ENCODE data around the gene THUMPD3.

Gene THUMPD3

DNA sequence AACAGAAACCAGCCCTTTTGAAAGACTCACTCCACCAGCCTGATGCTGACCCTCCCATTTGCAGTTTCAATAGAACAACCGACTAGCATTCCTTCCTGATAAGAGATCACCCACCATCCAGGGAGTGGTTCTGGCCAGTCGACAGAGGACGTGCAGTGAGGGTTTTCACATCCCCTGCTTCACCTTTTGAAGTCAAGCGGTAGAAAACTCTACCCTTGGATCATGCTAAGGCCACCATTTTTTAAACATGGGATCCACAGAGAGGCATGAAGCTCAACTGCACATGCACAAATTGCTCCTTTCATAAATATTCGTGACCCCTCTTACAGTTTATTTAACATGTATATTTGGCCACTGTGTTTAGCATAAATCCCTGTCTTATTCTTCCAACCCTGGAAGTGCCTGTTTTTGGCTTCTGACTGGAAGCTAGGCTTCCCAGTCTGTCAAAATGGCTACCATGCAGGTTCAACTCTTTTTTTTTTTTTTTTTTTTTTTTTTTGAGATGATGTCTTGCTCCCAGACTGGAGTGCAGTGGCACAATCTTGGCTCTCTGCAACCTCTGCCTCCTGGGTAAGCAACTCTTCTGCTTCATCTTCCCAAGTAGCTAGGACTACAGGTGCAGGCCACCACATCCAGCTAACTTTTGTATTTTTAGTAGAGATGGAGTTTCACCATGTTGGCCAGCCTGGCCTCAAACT, 1.0 kb upstream of the THUMPD3 start:
- no peak for DNase-seq

DNA sequence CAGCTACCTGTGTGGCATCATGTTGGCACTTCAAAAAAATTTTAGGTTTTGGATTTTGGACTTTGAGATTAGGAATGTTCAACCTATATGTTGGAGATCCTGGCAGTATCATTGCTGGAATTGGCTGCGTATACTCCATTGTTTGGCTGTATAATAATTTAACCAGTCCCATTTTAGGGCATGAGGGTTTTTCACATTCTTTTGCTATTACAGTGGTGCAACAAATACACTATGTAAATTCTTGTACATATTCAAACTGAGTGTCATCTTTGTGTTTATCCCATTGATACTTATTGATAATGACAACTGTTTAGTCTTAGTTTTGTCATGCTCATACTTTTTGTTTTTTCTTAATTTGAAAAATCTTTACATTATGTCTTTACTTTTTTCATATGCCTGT, 6.7 kb downstream of the THUMPD3 start:
- no peak for DNase-seq

DNA sequence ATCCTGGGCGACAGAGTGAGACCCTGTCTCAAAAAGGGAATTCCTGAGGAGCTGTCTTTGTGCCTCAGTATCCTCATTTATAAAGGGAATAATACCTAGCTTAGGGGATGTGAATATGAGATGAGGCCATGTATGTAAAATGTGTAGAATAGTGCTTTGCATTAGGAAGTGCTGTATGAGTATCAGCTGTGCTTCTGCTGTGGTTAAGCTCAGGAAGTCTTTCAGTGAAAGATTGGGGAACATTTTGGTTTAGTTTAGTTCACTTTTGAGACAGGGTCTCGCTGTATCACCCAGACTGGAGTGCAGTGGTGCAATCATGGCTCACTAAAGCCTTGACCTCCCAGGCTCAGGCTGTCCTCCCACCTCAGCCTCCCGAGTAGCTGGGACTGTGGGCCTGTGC, 10.6 kb downstream of the THUMPD3 start:
- no peak for DNase-seq

DNA sequence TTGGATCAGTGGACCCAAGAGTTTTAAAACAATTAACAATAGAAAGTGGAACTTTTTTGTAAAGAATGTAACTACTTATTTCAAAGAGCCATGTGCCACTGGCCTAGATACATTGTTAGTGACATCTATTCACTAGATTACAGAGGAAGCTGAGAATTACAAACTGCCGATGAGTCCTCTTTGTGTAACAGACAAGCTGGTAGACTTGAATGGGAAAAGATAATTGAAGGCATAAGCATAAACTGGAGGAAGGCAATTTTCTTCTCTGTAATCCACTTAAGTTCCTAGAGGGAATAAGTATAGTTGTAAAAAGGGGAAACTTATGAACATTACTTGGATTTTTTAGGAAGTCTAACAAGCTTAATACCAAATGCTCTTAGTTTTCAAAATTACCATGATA, 15.1 kb downstream of the THUMPD3 start:
- DNase-seq = peak; percentile 17

DNA sequence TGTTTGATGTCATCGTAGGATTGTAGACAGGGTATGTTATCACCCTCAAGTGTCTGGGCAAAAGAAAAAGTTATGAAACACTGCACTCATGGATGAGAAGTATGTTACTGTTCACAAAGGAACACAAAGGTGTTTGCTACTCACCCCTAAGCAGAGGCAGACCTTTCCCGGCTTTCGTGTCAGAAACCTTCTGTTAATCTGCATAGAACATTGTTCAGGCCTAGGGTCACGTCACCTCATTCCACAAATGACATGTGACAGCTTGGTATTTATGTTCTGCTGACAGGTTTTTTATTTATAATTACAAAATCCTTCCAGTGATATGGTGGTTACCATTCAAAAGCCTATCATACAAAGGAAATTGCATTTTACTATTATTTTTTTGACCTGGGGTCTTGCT, 16.5 kb downstream of the THUMPD3 start:
- DNase-seq = no peak

DNA sequence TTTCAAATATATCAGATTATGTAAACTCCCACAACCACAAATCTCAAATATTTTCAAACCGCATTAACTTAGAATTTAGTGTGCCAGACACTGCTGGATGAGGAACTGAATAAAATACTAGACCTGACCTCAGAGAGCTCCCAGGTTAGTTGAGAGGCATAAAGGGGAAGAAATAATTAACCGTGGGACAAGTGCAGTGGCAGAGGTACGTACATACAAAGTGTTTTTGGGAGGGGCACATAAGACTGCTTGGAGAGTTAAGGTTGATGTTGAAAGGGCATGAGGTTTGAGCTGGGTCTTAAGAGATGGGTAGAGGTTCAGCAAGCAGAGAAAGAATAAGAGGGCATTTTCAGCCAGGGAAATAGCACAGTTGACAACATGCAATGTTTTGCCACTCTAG, 17.2 kb downstream of the THUMPD3 start:
- DNase-seq = no peak

DNA sequence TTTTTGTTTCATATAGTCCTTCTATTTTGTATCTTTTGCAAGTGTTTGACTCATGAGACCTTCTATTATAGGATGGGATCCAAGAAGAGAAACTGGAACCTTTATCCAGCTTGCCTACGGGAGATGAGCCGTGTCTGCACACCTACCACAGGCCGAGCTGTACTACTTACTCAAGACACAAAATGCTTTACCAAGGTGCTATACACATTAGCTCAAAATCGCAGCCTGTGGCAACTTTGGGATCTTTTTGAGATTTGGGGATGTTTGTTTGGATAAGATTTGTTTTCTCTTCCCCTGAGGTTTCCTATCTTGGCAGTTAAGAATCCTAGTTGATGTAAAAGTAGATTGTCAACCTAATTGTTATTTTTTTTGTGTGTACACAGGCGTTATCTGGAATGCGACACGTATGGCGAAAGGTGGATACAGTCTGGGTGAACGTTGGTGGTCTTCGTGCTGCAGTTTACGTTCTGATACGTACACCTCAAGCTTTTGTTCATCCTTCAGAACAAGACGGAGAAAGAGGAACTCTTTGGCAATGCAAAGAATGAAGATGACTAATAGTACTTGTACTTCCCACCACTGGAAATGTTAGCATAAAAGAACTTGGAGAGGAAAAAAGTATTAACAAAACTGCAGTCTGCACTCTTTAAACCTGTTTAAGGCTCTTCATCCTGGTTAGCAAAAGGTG, 21.4 kb downstream of the THUMPD3 start:
- DNase-seq = no peak

DNA sequence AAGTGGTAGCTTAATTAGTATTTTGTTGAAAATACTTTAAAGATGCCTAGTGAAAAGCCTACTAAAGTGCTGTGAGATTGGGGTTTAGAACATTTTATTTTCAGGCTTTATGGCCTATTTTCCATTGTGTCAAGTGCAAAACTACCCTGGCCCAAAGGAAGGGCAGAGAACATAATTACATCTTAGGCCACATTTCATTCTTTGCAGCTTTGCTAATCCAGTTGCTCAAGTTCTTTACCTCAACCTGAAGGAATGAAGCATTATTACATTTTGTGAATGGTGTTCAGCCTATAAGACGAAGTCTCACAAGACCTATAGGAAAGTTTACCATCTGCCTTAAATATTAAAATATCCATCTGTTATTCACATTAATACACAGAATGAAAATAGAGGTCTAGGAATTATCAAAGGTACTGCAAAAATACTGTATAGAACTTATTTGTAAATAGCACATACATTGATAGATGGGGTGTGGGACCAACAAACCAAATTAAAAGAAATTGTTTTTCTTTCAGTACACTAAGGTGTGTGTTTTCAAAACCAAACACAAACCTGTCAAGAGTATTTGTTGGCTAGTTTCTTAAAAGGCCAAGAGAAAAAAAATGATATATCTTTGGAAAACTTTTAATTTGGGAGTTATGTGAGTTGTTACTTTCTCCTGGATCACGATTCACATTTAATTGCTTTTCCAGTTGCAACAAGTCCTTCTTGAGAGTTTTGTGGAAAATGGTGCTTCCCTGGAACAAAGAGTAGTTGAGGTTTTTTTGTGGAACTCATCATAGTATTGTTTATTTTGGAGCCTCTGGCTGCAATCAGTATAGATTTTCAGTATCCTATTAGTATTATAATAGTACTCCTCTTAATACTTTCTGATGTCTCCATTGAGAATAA, 22.6 kb downstream of the THUMPD3 start:
- DNase-seq = no peak

DNA sequence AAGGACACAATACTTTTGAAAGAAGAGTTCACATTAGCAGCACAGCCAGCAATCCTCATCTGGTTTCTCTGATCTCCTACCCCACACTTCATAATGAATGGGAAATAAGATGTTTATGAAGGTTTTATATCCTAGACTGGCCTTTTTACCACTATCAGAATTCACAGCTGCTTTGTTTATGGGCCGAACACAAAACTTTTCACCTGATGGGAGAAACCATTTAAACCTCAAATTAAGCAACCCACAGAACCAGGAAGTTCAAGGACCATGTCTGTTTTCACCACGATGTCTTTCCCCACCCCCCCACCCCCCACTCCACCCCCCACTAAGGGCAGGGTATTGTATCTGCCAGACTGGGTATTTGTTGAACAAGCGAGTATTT, 23.2 kb downstream of the THUMPD3 start:
- DNase-seq = no peak

DNA sequence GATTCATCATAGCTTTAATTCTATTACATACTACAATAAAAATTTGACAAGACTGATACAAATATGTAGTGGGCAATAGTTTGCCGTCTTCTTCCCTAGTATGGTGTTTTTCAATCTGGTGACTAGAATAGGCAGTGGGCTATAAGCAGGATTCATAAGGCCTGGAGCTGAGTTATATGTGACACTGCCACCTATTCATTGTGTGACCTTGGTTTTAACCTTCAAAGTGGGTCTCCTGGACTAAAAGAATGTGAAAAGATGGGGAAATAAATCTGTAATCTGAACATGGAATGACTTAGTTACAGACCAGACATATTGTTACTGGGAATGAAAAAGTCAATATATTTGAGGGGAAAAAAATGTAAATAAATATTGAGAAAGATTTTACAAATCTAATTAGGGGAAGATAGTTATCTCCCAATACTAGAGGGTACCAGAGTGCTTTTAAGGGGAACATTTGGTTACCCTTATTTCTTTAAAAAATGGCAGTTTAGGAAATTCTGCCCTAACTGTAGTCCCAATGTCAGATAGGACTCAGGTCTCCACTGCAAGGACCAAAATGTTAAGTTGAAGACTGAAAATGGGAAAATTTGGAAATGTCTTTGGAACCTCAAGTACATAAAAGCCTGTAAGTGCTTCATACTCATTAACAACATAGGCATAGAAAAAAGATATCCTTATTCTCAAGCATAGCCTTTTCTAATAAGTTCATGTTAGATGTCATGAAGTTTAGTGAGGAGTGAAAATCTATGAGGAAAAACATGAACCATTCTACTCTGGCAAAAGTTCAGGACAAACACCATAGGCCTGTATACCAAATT, 23.9 kb downstream of the THUMPD3 start:
- DNase-seq = no peak

DNA sequence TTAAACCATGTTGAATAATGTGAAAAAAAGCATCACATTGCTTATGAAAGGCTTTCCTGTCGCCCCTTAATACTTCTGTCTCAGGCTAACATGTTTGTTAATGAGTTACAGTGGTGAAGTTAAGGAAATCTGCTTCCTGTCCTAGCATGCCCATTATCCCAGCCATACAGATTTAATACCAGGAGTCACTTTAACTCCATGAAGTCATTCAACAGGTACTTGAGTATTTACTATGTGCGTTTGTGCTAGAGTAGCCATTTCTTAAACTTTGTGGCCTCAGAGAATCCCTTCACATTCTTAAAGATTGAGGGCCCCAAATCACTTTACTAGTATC, 24.4 kb downstream of the THUMPD3 start:
- DNase-seq = no peak

DNA sequence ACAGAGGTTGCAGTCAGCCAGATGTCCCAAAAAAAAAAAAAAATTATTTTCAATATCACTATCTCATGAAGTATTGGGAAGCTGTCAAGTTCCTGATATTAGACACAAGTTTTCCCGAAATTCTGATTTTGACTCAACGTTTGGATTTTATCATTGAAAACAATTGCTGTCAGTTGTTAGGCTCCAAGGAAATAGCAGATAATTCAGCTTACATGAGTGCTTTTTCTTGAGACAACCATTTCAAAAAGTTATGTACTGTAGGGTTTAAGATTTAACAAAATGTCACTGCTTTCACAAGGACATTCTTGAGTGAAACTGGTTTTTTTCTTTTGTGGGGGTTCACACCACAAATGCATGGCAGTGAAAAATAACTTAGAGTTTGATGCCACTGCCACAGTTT, 25.3 kb downstream of the THUMPD3 start:
- DNase-seq = no peak

DNA sequence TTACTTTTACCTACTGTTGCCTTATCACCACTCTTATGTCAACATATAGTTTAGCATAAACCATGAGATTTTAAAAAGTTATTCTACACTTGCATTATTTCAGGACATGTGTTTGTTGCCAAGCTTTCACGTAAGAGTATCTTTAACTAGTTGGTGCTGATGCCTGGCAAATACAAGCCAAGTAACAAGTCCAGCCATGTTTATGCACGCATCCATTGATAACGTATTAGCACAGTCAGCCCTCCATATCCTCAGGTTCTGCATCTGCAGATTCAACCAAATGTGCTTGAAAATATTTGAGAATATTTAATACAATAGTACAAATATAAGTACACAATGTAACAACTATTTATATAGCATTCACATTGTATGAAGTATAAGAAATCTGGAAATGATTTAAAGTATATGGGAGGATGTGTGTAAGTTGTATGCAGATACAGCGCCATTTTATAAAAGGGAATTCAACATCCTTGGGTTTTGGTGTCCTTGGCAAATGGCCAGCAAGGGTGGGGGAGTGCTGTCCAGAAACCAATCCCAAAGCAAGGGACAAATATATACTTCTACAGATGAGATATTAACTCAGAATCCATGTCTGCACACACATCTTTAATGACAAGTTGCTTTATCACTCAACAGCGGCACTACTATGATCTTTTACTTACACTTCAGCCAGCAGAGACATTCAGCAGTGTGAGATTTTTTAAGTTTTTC, 25.9 kb downstream of the THUMPD3 start:
- DNase-seq = no peak

DNA sequence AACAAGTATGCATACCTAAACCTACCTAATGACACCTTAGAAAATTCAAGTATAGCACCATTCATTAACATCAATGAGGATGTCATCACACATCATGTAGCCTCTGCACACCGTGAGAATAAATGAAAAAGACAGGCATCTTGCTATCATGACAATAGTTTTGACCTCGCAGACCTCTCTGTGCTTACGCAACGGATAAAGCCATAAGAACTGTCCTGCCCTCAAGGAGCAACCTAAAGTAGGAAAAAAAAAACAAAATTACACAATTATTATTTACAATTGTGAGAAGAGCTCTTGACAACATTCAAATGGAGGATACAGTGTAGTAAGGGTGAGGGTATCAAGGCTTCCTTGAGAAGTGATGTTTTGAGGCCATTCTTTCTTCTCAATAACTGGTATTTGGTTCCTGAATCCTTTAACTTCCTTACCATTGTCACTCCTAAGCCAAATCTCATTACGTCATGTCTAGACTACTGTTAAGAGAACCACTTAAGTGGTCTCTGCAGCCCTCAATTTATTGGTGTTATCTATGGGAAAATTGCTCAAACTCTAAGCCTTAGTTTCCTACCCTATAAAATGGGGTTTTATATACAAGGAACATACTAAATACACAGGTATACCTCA, 27.5 kb downstream of the THUMPD3 start:
- no peak for DNase-seq

DNA sequence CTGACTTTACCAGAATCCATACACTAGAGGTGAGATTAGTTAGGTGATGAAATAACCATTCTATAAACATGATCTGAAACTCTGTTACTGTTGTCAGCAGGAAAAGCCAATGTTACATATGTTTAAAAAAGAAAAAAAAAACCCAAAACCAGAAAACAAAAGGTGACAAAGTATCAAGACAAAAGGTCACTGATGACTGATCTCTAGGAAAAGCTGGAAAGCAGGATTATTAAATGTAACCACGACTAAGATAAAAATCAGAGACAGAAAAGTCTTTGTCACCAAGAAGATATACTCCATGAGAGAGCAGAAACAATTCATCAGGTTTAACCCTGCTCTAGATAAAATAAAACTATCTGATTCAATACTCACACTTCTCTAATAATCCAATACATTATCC, 29.2 kb downstream of the THUMPD3 start:
- DNase-seq = no peak

DNA sequence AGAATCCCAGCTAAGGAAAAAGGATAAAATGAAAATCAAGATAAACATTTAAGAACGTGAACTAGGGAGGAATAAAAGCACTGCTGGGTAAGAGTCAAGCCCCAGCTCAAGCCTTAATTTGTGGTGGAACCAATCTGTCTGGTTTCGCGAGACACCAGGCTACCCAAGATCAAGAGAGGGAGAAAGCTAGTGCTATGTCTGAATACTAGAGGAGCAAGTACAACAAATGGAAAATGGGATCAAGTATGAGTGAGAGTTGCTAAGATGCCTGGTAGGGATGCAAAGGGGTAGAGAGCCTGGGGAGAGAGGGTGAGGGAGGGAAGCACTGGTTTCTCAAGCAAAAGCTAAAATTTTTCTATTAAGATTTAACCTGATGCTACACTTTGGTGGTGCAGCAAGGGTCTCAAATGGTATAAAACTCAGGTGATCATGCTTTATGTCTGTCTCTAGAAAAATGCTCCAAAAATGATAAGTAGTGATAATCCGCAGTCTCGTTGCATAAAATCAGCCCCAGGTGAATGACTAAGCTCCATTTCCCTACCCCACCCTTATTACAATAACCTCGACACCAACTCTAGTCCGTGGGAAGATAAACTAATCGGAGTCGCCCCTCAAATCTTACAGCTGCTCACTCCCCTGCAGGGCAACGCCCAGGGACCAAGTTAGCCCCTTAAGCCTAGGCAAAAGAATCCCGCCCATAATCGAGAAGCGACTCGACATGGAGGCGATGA, 32.9 kb downstream of the THUMPD3 start:
- DNase-seq = no peak

DNA sequence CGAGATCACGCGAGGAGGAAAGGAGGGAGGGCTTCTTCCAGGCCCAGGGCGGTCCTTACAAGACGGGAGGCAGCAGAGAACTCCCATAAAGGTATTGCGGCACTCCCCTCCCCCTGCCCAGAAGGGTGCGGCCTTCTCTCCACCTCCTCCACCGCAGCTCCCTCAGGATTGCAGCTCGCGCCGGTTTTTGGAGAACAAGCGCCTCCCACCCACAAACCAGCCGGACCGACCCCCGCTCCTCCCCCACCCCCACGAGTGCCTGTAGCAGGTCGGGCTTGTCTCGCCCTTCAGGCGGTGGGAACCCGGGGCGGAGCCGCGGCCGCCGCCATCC, 33.4 kb downstream of the THUMPD3 start:
- DNase-seq = peak; percentile 93

DNA sequence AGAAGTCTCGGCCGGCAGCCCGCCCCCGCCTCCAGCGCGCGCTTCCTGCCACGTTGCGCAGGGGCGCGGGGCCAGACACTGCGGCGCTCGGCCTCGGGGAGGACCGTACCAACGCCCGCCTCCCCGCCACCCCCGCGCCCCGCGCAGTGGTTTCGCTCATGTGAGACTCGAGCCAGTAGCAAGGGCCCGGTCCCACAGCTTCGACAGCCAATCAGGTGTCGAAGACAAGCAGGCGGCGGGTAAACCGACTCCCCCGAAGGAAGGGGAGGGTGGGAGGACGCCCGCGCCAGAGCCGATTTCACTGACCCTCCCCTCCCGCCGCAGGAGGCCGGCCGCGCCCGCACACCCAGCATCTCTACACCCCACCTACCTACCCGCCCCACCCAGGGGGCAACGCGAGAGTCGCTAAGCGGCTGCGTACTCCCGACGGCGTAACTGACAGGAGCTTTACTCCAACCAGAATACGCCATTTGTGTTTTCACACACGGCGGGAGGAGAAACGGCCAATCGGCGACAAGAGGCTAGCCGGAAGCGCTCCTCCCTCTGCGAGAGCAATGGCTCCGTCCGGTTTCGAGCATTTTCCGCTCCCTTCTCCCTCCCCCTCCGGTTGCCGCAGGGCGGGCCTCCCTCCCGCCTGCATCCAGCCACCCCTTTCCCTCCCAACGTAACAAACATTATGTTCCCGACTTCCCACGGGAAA, 33.9 kb downstream of the THUMPD3 start:
- DNase-seq = peak; percentile 93

DNA sequence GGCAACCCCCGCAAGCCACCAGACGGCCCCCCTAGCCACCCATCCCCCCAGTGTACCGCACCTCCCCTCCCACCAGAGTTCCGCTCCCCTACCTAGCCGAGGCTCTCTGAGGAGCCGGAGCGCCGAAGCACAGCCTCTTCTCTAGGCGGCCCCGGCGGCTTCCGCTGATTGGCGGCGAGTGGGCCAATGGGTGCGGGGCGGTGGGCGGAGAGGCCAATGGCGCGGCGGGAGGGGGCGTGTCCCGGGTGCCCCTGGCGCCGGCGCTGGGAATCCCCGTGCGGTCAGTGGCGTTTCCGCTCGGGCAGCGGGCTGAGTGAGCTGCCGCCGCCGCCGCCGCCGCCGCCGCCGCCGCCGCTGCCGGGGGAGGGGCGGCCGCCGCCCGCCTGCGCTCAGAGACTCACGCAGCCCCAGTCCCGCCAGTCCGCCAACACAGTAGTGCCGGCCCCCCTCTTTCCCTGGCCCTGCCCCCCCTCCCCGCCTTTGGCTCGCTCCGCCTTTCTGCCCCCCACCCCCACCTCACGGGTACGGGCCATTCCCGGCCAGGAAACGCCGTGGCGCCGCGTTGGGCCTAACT, 34.6 kb downstream of the THUMPD3 start, which contains the start of gene SETD5:
Gene SETD5, plus strand, starts transcription at position 284 of the 574 bp plus-strand sequence. CDS start 31,324 bp downstream, outside the sequence.
- DNase-seq = peak; percentile 88

Data from NCI-H2227 treated with DMSO at 0.1 percent for 48 hours (cell line).